Measurements from ENCODE around the gene MSRB2.
"Not testable (repeated sequence)": the region's sequence is repeated elsewhere in the genome, so short reads cannot be mapped to it uniquely, and the experiment has no call there.

Gene MSRB2

DNA sequence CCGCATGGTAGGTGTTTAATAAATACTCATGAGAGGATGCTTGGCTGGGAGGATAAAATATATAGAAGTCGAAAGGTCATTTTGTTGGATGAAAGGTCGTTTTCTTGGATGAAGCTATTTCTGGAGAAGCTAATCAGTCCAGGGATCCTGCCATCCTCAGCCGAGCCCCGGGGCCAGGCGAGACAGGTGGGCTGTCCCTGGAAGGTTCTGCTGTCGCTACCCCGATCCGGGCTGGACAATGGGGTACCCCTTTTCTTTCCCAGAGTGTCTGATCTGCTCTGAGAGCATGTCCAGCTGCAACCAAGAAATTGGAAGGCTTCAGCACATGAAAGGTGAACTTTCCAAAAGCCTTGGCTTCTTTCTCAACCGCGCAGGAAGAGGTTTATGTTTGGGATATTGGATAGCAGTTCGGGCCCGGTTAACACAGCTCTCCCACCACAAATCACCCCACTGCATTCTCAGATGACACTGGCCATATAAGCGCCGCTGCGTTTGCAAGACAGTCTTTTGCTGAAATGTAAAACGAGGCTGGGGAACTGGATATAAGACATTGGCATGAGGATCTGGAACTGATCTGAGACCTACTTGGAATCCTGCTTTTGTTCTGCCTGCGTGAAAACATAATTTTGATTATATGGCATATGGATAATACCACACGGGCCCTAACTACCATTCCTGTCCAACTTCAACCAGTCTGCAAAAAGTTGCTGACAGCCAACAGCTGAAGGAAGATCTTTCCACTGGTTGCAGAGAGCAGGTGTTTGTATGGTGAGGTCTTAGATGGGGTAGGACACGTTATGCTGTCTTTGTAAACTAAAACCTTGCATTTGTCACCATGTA is 31.2 kb upstream of the MSRB2 start:
- H3K4me3 ChIP-seq (ENCODE audit: control insufficient read depth, low read depth, low read length), result no peak overlapping the region
- no peak for DNase-seq (ENCODE audit: low read depth)
- TF ChIP-seq, protein P1, sequence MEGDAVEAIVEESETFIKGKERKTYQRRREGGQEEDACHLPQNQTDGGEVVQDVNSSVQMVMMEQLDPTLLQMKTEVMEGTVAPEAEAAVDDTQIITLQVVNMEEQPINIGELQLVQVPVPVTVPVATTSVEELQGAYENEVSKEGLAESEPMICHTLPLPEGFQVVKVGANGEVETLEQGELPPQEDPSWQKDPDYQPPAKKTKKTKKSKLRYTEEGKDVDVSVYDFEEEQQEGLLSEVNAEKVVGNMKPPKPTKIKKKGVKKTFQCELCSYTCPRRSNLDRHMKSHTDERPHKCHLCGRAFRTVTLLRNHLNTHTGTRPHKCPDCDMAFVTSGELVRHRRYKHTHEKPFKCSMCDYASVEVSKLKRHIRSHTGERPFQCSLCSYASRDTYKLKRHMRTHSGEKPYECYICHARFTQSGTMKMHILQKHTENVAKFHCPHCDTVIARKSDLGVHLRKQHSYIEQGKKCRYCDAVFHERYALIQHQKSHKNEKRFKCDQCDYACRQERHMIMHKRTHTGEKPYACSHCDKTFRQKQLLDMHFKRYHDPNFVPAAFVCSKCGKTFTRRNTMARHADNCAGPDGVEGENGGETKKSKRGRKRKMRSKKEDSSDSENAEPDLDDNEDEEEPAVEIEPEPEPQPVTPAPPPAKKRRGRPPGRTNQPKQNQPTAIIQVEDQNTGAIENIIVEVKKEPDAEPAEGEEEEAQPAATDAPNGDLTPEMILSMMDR (IDR thresholded peaks at IDR 0.05; ENCODE audit: control insufficient read depth, insufficient read depth, low read depth, low read length, missing control alignments), result no peak

- DNase-seq (ENCODE audit: low read depth); H3K4me3 ChIP-seq (ENCODE audit: control insufficient read depth, low read depth, low read length): not testable (repeated sequence)
Observed at GRCh38 chr10:23064813-23065114, 30.6 kb upstream of the MSRB2 start.

- TF ChIP-seq, protein P1 (IDR thresholded peaks at IDR 0.05; ENCODE audit: control insufficient read depth, insufficient read depth, low read depth, low read length, missing control alignments), result no peak
- peak; percentile 35 for DNase-seq (ENCODE audit: low read depth)
- no peak overlapping the region for H3K4me3 ChIP-seq (ENCODE audit: control insufficient read depth, low read depth, low read length)
Observed at GRCh38 chr10:23065181-23065948, 30.0 kb upstream of the MSRB2 start.

DNA sequence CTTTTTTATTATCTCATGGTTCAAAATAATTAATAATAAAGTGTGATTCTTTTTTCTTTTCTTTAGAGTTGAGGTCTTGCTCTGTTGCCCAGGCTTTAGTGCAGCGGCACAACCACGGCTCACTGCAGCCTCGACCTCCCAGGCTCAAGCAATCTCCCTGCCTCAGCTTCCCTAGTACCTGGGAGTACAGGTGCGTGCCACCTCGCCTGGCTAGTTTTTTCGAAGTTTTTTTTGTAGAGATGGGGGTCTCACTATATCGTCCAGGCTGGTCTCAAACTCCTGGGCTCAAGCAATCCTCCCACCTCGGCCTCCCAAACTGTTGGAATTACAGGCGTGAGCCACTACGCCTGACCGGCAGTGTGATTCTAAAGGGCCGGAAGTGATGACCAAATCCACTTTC is 28.0 kb upstream of the MSRB2 start:
- TF ChIP-seq, protein P1 (IDR thresholded peaks at IDR 0.05; ENCODE audit: control insufficient read depth, insufficient read depth, low read depth, low read length, missing control alignments), result no peak
- DNase-seq (ENCODE audit: low read depth), result no peak

GRCh38 chr10:23067939-23068775 is 27.2 kb upstream of the MSRB2 start:
- DNase-seq (ENCODE audit: low read depth), result peak; percentile 34
- TF ChIP-seq, protein P1 (IDR thresholded peaks at IDR 0.05; ENCODE audit: control insufficient read depth, insufficient read depth, low read depth, low read length, missing control alignments), result peak; percentile 93
- no peak overlapping the region for H3K4me3 ChIP-seq (ENCODE audit: control insufficient read depth, low read depth, low read length)

More for the DNA sequence above, 28.0 kb upstream of the MSRB2 start:
- H3K4me3 ChIP-seq (ENCODE audit: control insufficient read depth, low read depth, low read length), result no peak overlapping the region

DNA sequence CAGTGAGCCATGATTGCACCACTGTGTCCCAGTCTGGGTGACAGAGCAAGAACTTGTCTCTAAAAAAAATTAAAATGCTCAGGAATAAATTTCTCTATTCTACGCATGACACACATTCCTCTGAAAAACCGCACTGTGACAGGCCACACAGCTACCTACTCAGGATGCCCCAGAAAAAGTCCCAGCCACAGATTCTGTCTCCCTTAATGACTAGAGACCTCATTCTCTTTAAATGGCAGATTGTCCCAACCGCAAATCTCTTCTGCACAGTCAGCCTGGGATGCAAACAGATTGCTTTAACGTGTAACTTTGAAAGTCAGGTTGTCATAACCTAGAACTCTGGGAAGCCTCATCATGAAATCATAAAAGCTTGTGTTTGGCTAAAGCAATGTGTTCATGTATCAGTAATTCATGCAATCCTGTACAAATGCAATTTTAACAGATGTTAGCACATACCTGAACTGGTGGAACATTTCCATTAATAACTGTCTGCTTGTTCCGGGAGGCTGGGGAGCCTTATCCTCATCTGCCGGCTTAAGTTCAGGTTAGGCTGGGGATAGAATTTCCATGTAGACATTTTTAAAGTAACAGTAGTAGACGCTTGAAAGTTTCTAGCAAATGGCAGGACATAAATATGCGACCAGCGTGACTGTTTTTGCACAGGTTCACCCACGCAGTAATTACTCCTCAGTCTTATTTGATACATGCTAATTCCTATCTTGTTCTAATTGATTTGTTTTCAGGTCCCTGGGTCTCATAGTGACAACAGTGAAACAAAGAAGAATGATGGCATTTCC is 26.2 kb upstream of the MSRB2 start:
- DNase-seq (ENCODE audit: low read depth), result no peak
- TF ChIP-seq, protein P1 (IDR thresholded peaks at IDR 0.05; ENCODE audit: control insufficient read depth, insufficient read depth, low read depth, low read length, missing control alignments), result no peak
- H3K4me3 ChIP-seq (ENCODE audit: control insufficient read depth, low read depth, low read length), result no peak overlapping the region

DNA sequence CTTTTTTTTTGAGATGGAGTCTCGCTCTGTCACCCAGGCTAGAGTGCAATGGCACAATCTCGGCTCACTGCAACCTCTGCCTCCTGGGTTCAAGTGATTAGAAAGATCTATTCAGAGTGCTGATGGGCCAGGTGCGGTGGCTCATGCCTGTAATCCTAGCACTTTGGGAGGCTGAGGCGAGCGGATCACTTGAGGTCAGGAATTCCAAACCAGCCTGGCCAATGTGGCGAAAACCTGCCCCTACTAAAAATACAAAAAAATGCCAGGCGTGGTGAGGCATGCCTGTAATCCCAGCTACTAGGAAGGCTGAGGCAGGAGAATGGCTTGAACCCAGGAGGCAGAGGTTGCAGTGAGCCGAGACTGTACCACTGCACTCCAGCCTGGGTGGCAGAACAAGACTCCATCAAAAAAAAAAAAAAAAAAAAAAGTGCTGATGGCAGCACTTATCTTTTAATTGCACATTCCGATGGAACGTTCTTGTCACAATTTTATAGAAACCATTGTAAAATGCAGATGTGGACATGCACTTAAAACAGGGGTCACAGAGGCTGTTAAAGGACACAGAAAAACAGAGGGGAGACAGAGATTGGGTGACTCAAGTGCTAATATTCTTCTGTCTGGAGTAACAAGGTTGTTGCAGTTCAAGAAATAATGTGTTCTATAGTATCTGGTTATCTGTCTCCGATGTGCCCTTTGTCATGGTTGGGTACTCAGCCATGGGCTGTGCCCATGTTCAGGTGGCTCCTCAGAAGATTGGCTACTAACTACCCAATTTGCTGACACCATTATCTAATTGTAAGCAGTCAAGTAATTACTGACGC is 25.1 kb upstream of the MSRB2 start:
- not testable (repeated sequence) for H3K4me3 ChIP-seq (ENCODE audit: control insufficient read depth, low read depth, low read length); DNase-seq (ENCODE audit: low read depth)
